T-helper 22 cell (primary cell): ENCODE data around the gene RAB44.

ENCODE experiments used
- DNase-seq: peaks from one replicate; pipeline ENCODE4 v3.0.0-alpha.2; 2020; ENCODE audit warnings: low read depth

RAB44 gene

GRCh38 chr6:36666826-36667591, 30.6 kb upstream of the RAB44 start:
- no peak for DNase-seq

GRCh38 chr6:36668591-36668990, 29.0 kb upstream of the RAB44 start:
- no peak for DNase-seq

GRCh38 chr6:36669002-36669401, 28.6 kb upstream of the RAB44 start:
- DNase-seq, result no peak

- DNase-seq, result no peak
Observed at GRCh38 chr6:36670271-36670670, 27.4 kb upstream of the RAB44 start.

- no peak for DNase-seq
Observed at GRCh38 chr6:36671687-36672375, 25.8 kb upstream of the RAB44 start.

- no peak for DNase-seq
Observed at GRCh38 chr6:36673882-36674281, 23.7 kb upstream of the RAB44 start.

- DNase-seq, result no peak
Observed at GRCh38 chr6:36674942-36675341, 22.7 kb upstream of the RAB44 start.

- no peak for DNase-seq
Observed at GRCh38 chr6:36676141-36677058, 21.2 kb upstream of the RAB44 start.

GRCh38 chr6:36677059-36677749, 20.4 kb upstream of the RAB44 start:
- no peak for DNase-seq

GRCh38 chr6:36677753-36678487, 19.7 kb upstream of the RAB44 start:
- no peak for DNase-seq

- DNase-seq, result peak; percentile 65
Observed at GRCh38 chr6:36678488-36679042, 19.1 kb upstream of the RAB44 start, which contains the start of gene CDKN1A. CDKN1A (plus strand) TSS chr6:36678714; CDS start chr6:36684102, 5,388 bp downstream.

GRCh38 chr6:36679043-36679833, 18.4 kb upstream of the RAB44 start:
- peak; percentile 19 for DNase-seq

GRCh38 chr6:36682328-36683144, 15.1 kb upstream of the RAB44 start:
- DNase-seq, result peak; percentile 94

- DNase-seq, result no peak
Observed at GRCh38 chr6:36683145-36683655, 14.4 kb upstream of the RAB44 start.

GRCh38 chr6:36683656-36684446, 13.8 kb upstream of the RAB44 start:
- no peak for DNase-seq

- no peak for DNase-seq
Observed at GRCh38 chr6:36684447-36684812, 13.2 kb upstream of the RAB44 start.

- no peak for DNase-seq
Observed at GRCh38 chr6:36685166-36685924, 12.3 kb upstream of the RAB44 start.
